ENCODE data around the gene DNAH2. TPM values are rescaled to one million over a fixed set of nuclear protein-coding genes. Genes with fewer than 3 reads are reported as not detected.

Gene DNAH2
- total and polyA plus RNA-seq, 2 of the 8 experiments (the other 6 are each of a cell fraction or from before 2014, with no cell fraction given): 0.13 to 0.18 TPM

- Histone ChIP-seq H3K9ac (replicated peaks in 1 of 4; ENCODE audit: extremely low read depth in 1 of 4, low read depth in 3 of 4, low read length in 3 of 4) (no peak overlapping the region), H3K4me2 (ENCODE audit: insufficient read depth in 1 of 2, low read depth in 2 of 2, low read length in 2 of 2) (no peak overlapping the region), H2BK20ac (ENCODE audit: low read length) (no peak overlapping the region), H4K8ac (ENCODE audit: extremely low read depth, insufficient read depth, low read length) (no peak overlapping the region), H3K18ac (ENCODE audit: extremely low read depth, low read length) (no peak overlapping the region), H3K79me2 (ENCODE audit: control insufficient read depth in 1 of 2, insufficient read depth in 2 of 2, low read length in 2 of 2) (no peaks in the 10 kb centered on the region), H3K4me1 (replicated peaks in 1 of 4; ENCODE audit: control insufficient read depth in 3 of 4, insufficient read depth in 4 of 4, low read length in 3 of 4) (no peaks in the 10 kb centered on the region; a peak in 2 of 7 replicates), H4K5ac (ENCODE audit: insufficient read length, low read depth, low read length) (no peak overlapping the region), H2BK15ac (ENCODE audit: low read length) (no peak overlapping the region), H2AFZ (ENCODE audit: low read length) (no peak overlapping the region), H2BK120ac (replicated peaks; ENCODE audit: low read depth, low read length) (no peak overlapping the region), H3K14ac (ENCODE audit: insufficient read length) (no peak overlapping the region), H2AK5ac (ENCODE audit: low read depth, low read length) (no peak overlapping the region), H3K9me3 (ENCODE audit: insufficient read depth in 2 of 2, low read depth in 1 of 2, low read length in 1 of 2) (no peaks in the 10 kb centered on the region), H3K23ac (ENCODE audit: insufficient read length) (no peak overlapping the region), H4K20me1 (replicated peaks in 1 of 2; ENCODE audit: control insufficient read depth in 1 of 2, insufficient read depth in 2 of 2, low read length in 2 of 2) (no peaks in the 10 kb centered on the region), H3K27me3 (replicated peaks in 1 of 4; ENCODE audit: control insufficient read depth in 3 of 4, extremely low read depth in 1 of 4, insufficient read depth in 3 of 4, low read length in 3 of 4) (no peaks in the 10 kb centered on the region), H3K79me1 (ENCODE audit: low read depth, low read length) (no peaks in the 10 kb centered on the region), H2BK12ac (ENCODE audit: low read depth, low read length) (no peak overlapping the region), H4K91ac (replicated peaks; ENCODE audit: insufficient read length, low read length) (no peak overlapping the region), H3K23me2 (ENCODE audit: low read depth, low read length) (peaks cover 2% of the 10 kb centered on the region; the same call in 1 of the 2 replicates), H2BK5ac (ENCODE audit: low read depth, low read length) (no peak overlapping the region), H3K56ac (replicated peaks; ENCODE audit: insufficient read length, low read depth, low read length) (no peak overlapping the region), H3K27ac (ENCODE audit: low read depth, low read length) (no peak overlapping the region), H3K36me3 (ENCODE audit: control insufficient read depth in 2 of 4, insufficient read depth in 4 of 4, low read length in 3 of 4) (peaks cover 3 to 10% (median 5%) of the 10 kb centered on the region in 4 experiments; a peak in 5 of 8 replicates), H3K4me3 (ENCODE audit: extremely low read depth in 1 of 4, insufficient read depth in 2 of 4, low read depth in 3 of 4, low read length in 4 of 4) (no peak overlapping the region), H3K4ac (replicated peaks; ENCODE audit: insufficient read length, low read depth, low read length) (no peak overlapping the region)
- no peak for DNase-seq (ENCODE audit: low read depth in 1 of 2, low spot score in 2 of 2)
- CTCF ChIA-PET (ENCODE audit: partially characterized antibody): interaction anchor here (0.5 kb wide), 1 partner anchor 109 kb away, joined by 3 read pairs; no protein-coding TSS in a partner anchor
- POLR2A ChIA-PET (ENCODE audit: partially characterized antibody): no interaction called here
- TF ChIP-seq POLR2AphosphoS5 (IDR thresholded peaks at IDR 0.05; ENCODE audit: low read depth, low read length): no peak
- TF ChIP-seq BCL11A (IDR thresholded peaks at IDR 0.05; ENCODE audit: low read depth in 2 of 2, low read length in 2 of 2): no peak
- no peak for TF ChIP-seq SAP30 (IDR thresholded peaks at IDR 0.05; ENCODE audit: insufficient read depth, insufficient replicate concordance, low read length)
- no peak for TF ChIP-seq MAX (IDR thresholded peaks at IDR 0.05)
- no peak for TF ChIP-seq ATF2 (IDR thresholded peaks at IDR 0.05; ENCODE audit: low read length)
- WGBS, 2 experiments (ENCODE audit: extremely low coverage in 1 of 2, insufficient coverage in 1 of 2, insufficient read length in 1 of 2, insufficient replicate concordance in 2 of 2, low coverage in 1 of 2, low lambda C conversion rate in 2 of 2, missing lambda C conversion rate in 1 of 2): 87% methylated on average over 3 of the region's 3 CpGs; no CpG with 5 or more reads in 1 of the 2 experiments
- no peak for FAIRE-seq
Observed at GRCh38 chr17:7880076-7880868, 162.7 kb downstream of the DNAH2 start.
